ENCODE measurements around the gene STMN3. TPM values are rescaled to one million over a fixed set of nuclear protein-coding genes. Genes with fewer than 3 reads are reported as not detected.

STMN3 gene
- total and polyA plus RNA-seq, 3 donors from 2014 or later: 8.4 to 16.5 (median 15.1) TPM

DNA sequence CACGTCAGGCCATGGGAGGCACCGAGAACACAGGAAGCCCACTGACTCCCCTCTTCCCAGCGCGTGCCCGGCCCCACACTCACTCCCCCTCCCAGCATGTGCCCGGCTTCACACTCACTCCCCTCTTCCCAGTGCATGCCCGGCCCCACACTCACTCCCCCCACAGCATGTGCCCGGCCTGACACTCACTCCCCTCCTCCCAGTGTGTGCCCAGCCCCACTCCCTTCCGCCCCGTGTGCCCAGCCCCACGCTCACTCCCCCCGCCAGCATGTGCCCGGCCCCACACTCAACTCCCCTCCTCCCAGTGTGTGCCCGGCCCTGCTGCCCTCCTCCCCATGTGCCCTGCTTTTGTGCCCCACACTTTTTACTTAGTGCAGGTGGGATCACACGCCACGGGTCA, 14.6 kb upstream of the STMN3 start:
- H3K4me3 ChIP-seq: no peak overlapping the region
- H3K27me3 ChIP-seq: no peaks in the 10 kb centered on the region
- WGBS, 2 donors: 91 to 95% methylated on average over 16 of the region's 16 CpGs
- no peaks in the 10 kb centered on the region for H3K9me3 ChIP-seq
- TF ChIP-seq, protein P1, sequence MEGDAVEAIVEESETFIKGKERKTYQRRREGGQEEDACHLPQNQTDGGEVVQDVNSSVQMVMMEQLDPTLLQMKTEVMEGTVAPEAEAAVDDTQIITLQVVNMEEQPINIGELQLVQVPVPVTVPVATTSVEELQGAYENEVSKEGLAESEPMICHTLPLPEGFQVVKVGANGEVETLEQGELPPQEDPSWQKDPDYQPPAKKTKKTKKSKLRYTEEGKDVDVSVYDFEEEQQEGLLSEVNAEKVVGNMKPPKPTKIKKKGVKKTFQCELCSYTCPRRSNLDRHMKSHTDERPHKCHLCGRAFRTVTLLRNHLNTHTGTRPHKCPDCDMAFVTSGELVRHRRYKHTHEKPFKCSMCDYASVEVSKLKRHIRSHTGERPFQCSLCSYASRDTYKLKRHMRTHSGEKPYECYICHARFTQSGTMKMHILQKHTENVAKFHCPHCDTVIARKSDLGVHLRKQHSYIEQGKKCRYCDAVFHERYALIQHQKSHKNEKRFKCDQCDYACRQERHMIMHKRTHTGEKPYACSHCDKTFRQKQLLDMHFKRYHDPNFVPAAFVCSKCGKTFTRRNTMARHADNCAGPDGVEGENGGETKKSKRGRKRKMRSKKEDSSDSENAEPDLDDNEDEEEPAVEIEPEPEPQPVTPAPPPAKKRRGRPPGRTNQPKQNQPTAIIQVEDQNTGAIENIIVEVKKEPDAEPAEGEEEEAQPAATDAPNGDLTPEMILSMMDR (IDR thresholded peaks at IDR 0.05): no peak
- TF ChIP-seq POLR2A (IDR thresholded peaks at IDR 0.05): no peak
- H3K4me1 ChIP-seq: no peaks in the 10 kb centered on the region
- intact Hi-C loops (cut with DNase I; ENCODE audit: low total_unique reads): no loop called here
- H3K27ac ChIP-seq: no peak overlapping the region
- H3K36me3 ChIP-seq (ENCODE audit: low read depth, missing control alignments): no peaks in the 10 kb centered on the region
- DNase-seq: no peak

DNA sequence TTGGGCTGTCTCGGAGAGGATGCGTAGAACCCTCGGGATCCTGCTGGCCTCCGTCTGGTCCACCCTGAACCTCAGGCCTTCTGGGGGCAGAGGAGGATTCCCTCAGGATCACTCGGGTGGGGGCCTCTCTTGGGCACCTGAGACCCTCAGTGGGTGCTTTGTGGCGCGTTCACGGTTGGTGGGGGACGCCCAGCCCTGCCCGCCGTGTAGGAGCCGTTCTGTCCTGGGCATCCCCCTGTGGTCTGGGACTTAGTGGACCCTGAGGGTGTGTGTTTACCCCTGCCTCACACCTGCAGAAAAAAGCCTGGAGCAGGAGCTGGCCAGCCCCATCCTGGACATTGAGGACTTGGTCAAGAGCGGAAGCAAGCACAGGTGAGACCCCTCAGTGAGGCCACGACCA, 12.5 kb upstream of the STMN3 start:
- DNase-seq: no peak
- TF ChIP-seq POLR2A (IDR thresholded peaks at IDR 0.05): no peak
- TF ChIP-seq, protein P1 (IDR thresholded peaks at IDR 0.05): no peak
- Histone ChIP-seq H3K27me3 (no peaks in the 10 kb centered on the region), H3K9me3 (no peaks in the 10 kb centered on the region), H3K4me1 (no peaks in the 10 kb centered on the region), H3K36me3 (ENCODE audit: low read depth, missing control alignments) (no peaks in the 10 kb centered on the region), H3K27ac (no peak overlapping the region), H3K4me3 (no peak overlapping the region)
- 97 to 100% methylated on average over 2 to 14 of the region's 14 CpGs for WGBS, 2 donors
- intact Hi-C loops (cut with DNase I; ENCODE audit: low total_unique reads): no loop called here

DNA sequence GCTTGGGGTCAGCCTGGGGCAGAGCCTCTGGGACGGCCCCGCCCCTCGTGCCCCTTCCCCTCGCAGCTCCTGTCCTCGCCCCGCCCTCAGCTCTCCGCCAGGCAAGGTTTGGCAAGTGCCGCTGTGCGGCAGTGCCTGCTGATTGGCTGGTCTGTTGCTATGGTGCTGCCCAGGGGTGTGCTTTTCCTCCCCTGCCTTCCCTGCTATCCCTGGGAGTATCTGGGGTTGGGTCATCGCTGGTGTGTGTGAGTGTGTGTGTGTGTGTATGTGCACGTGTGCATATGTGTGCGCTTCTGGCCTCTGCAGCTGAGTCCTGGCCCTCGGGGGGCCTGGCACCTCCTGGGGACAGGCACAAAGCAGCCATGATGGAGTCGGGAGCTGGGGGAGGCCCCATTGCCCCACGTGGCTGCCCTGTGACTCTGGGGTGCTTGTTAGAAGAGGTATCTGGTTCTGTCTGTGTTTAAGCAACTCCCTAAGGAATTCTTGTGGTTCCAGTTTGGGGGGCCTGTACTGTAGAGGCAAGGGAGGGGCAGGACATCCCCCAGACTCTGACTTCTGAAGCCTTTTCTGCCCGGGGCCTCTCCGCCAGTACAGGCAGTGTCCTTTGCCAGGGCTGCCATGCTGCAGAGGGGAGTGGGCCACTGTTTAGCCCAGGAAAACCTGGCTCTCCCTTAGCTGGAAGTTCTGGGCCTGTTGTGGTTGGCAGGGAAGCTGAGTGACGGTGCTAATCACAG, 11.8 kb upstream of the STMN3 start:
- H3K4me3 ChIP-seq: no peak overlapping the region
- intact Hi-C loops (cut with DNase I; ENCODE audit: low total_unique reads): no loop called here
- no peak for DNase-seq
- no peak overlapping the region for H3K27ac ChIP-seq
- H3K27me3 ChIP-seq: no peaks in the 10 kb centered on the region
- H3K4me1 ChIP-seq: no peaks in the 10 kb centered on the region
- H3K9me3 ChIP-seq: no peaks in the 10 kb centered on the region
- H3K36me3 ChIP-seq (ENCODE audit: low read depth, missing control alignments): no peaks in the 10 kb centered on the region
- TF ChIP-seq POLR2A (IDR thresholded peaks at IDR 0.05): no peak
- TF ChIP-seq, protein P1 (IDR thresholded peaks at IDR 0.05): no peak
- WGBS, 2 donors: 70 to 81% methylated on average over 9 to 18 of the region's 18 CpGs

DNA sequence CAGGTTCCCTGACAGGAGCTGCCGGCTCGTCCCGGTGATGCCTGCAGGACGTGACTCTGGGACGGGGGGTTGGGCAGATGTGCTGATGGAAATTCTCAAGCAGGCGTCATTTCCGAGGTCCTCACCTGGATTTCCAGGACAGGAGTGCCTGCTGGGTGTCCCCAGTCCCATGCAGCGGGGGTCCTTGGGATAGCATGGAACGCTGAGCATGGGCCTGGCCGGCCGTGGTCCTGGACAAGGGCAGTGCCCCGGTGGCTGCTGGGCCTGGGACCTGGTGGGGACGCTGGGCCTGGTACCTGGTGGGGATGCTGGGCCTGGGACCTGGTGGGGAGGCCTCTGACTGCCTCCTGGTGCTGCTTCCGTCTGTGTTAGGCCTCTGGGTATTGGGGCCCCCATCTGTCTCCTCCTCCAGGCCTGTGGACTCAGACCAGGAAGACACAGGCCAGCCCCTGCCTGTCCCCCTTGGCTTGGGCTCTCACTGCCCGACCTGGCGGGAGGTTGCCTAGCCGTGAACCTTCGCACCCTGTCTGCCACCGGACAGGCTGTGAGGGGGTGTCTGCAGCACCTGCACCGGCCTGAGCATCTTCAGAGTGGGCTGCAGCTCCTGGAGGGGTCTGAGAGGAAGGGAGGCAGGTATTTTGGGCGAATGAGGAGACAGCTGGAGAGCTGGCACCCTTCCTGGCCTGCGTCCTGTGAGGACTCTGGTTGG, 11.1 kb upstream of the STMN3 start:
- H3K36me3 ChIP-seq (ENCODE audit: low read depth, missing control alignments): no peaks in the 10 kb centered on the region
- WGBS, 2 donors: 89 to 93% methylated on average over 12 to 21 of the region's 22 CpGs

More for the DNA sequence above, 11.1 kb upstream of the STMN3 start:
- DNase-seq: no peak
- Histone ChIP-seq H3K4me1 (peaks cover 5% of the 10 kb centered on the region), H3K27me3 (no peaks in the 10 kb centered on the region), H3K27ac (no peak overlapping the region), H3K4me3 (no peak overlapping the region), H3K9me3 (no peaks in the 10 kb centered on the region)
- TF ChIP-seq POLR2A (IDR thresholded peaks at IDR 0.05): no peak
- TF ChIP-seq, protein P1 (IDR thresholded peaks at IDR 0.05): no peak
- intact Hi-C loops (cut with DNase I; ENCODE audit: low total_unique reads): no loop called here

Data from testis (tissue), 3 donors.